Suprapubic skin (tissue), 4 donors: ENCODE results near the gene KRT8. TPM values are rescaled to one million over a fixed set of nuclear protein-coding genes. Genes with fewer than 3 reads are reported as not detected.
"Not testable (repeated sequence)": the region's sequence is repeated elsewhere in the genome, so short reads cannot be mapped to it uniquely, and the experiment has no call there.

Source experiments
- DNase-seq, 2 donors: peaks; one replicate each; pipeline ENCODE4 v3.0.0-alpha.2; 2019; ENCODE audit warnings: low spot score in 2 of 2
- H3K27ac ChIP-seq: fragments of 200-600 bp; sonication (generic); one replicate; pipeline ENCODE4 v1.5.1; 2019
- H3K27me3 ChIP-seq: fragments of 200-600 bp; sonication (generic); one replicate; pipeline ENCODE4 v1.5.1; 2019
- H3K36me3 ChIP-seq: fragments of 200-600 bp; sonication (generic); one replicate; pipeline ENCODE4 v1.5.1; 2019
- H3K4me1 ChIP-seq: fragments of 200-600 bp; sonication (generic); one replicate; pipeline ENCODE4 v1.5.1; 2019
- H3K4me3 ChIP-seq: fragments of 200-600 bp; sonication (generic); one replicate; pipeline ENCODE4 v1.5.1; 2019; ENCODE audit warnings: mild to moderate bottlenecking
- H3K9me3 ChIP-seq: fragments of 200-600 bp; sonication (generic); one replicate; pipeline ENCODE4 v1.5.1; 2019
- EP300 ChIP-seq: sonication (generic); formaldehyde crosslinking; IDR thresholded peaks from one replicate; pipeline ENCODE4 v1.6.1; 2017; ENCODE audit warnings: antibody characterized with exemption
- POLR2A ChIP-seq, 2 donors: fragments of 450-650 bp; IDR thresholded peaks; one replicate each; pipeline ENCODE4 v1.6.1; 2017; ENCODE audit warnings: antibody characterized with exemption in 2 of 2, mild to moderate bottlenecking in 2 of 2, moderate library complexity in 2 of 2
- POLR2AphosphoS5 ChIP-seq, 3 donors: sonication (generic); formaldehyde crosslinking; IDR thresholded peaks; one replicate each; pipeline ENCODE4 v1.6.1; 2017; ENCODE audit warnings: antibody characterized with exemption in 3 of 3
- WGBS: methylation state at CpG from one replicate; pipeline ENCODE4 v1.1.5; 2018; 5-methylcytosine and 5-hydroxymethylcytosine counted together
- total RNA-seq, 4 donors: library from RNA; depleted of rRNA; stranded (reverse); fragments of >200 nt; gene quantifications; one replicate each; pipeline ENCODE4 v1.1.0, GENCODE V29; 2016
- TF ChIP-seq, protein P1 (sequence below), 2 donors: fragments of 200-600 bp in 1 of 2; fragments of 450-650 bp in 1 of 2; sonication (generic) in 1 of 2; IDR thresholded peaks; one replicate each; pipeline ENCODE4 v1.5.1; 2016 to 2019; ENCODE audit warnings: antibody characterized with exemption in 2 of 2, mild to moderate bottlenecking in 1 of 2, moderate library complexity in 1 of 2

Gene KRT8
- total RNA-seq, 4 donors from 2014 or later = 49.4 to 93.7 (median 65.9) TPM

GRCh38 chr12:52892974-52893373 lies 11.9 kb downstream of the KRT8 start:
- TF ChIP-seq POLR2AphosphoS5 (IDR thresholded peaks at IDR 0.05) = no peak
- TF ChIP-seq POLR2A (IDR thresholded peaks at IDR 0.05) = no peak
- no peak for TF ChIP-seq EP300
- TF ChIP-seq, protein P1, sequence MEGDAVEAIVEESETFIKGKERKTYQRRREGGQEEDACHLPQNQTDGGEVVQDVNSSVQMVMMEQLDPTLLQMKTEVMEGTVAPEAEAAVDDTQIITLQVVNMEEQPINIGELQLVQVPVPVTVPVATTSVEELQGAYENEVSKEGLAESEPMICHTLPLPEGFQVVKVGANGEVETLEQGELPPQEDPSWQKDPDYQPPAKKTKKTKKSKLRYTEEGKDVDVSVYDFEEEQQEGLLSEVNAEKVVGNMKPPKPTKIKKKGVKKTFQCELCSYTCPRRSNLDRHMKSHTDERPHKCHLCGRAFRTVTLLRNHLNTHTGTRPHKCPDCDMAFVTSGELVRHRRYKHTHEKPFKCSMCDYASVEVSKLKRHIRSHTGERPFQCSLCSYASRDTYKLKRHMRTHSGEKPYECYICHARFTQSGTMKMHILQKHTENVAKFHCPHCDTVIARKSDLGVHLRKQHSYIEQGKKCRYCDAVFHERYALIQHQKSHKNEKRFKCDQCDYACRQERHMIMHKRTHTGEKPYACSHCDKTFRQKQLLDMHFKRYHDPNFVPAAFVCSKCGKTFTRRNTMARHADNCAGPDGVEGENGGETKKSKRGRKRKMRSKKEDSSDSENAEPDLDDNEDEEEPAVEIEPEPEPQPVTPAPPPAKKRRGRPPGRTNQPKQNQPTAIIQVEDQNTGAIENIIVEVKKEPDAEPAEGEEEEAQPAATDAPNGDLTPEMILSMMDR (IDR thresholded peaks at IDR 0.05) = no peak
- Histone ChIP-seq H3K27me3 (peaks cover 4% of the 10 kb centered on the region), H3K9me3 (no peaks in the 10 kb centered on the region), H3K27ac (no peak overlapping the region), H3K4me1 (no peaks in the 10 kb centered on the region), H3K36me3 (no peaks in the 10 kb centered on the region), H3K4me3 (no peak overlapping the region)
- DNase-seq = no peak

DNA sequence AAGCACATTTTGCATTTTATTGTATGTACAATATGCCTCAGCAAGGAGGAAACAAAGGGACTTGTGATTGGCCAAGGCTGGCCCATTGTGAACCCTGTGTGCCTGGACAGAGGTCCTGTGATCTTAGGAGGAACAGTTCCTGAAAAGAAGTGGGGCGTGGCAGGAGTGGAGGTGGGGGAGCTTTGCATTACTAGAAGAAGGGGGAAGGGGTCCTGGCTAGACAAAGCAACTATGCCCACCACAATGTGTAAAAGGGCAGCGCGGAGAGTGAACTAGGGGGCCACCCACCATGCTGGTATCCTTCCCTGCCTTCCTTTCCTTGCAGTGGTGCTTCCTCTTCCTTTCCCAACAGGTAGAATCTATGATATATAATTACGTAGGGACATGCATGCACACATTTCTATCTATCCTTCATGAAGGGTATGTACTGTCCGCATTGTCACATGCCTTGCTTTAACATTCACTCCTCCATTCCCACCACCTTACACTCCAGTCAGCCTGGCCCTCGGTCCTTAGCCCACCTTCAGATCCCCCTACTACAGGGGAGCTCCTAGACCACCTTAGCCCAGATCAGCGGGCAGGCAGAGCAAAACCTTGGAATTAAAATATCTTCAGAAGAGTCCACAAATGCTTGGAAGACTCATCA lies 12.5 kb downstream of the KRT8 start:
- no peaks in the 10 kb centered on the region for H3K36me3 ChIP-seq
- TF ChIP-seq EP300 = no peak
- no peak for TF ChIP-seq POLR2AphosphoS5 (IDR thresholded peaks at IDR 0.05)
- TF ChIP-seq POLR2A (IDR thresholded peaks at IDR 0.05) = no peak
- TF ChIP-seq, protein P1 (IDR thresholded peaks at IDR 0.05) = no peak
- H3K4me3 ChIP-seq = no peak overlapping the region
- no peak for DNase-seq
- H3K27ac ChIP-seq = no peak overlapping the region
- 77% methylated on average over 7 of the region's 7 CpGs for WGBS
- no peaks in the 10 kb centered on the region for H3K9me3 ChIP-seq
- H3K27me3 ChIP-seq = peaks cover 4% of the 10 kb centered on the region
- no peaks in the 10 kb centered on the region for H3K4me1 ChIP-seq

GRCh38 chr12:52891044-52891443 lies 13.8 kb downstream of the KRT8 start:
- H3K4me1 ChIP-seq = no peaks in the 10 kb centered on the region
- 72% methylated on average over 2 of the region's 2 CpGs for WGBS
- no peaks in the 10 kb centered on the region for H3K9me3 ChIP-seq
- no peak overlapping the region for H3K4me3 ChIP-seq
- no peaks in the 10 kb centered on the region for H3K36me3 ChIP-seq
- no peak for DNase-seq
- H3K27ac ChIP-seq = no peak overlapping the region
- no peak for TF ChIP-seq POLR2AphosphoS5 (IDR thresholded peaks at IDR 0.05)
- TF ChIP-seq, protein P1 (IDR thresholded peaks at IDR 0.05) = no peak
- TF ChIP-seq POLR2A (IDR thresholded peaks at IDR 0.05) = no peak
- TF ChIP-seq EP300 = no peak
- H3K27me3 ChIP-seq = peaks cover 4% of the 10 kb centered on the region

GRCh38 chr12:52890417-52890816 lies 14.5 kb downstream of the KRT8 start:
- Histone ChIP-seq H3K36me3 (no peaks in the 10 kb centered on the region), H3K27ac (no peak overlapping the region), H3K4me1 (no peaks in the 10 kb centered on the region), H3K4me3 (no peak overlapping the region), H3K27me3 (no peaks in the 10 kb centered on the region), H3K9me3 (no peaks in the 10 kb centered on the region)
- DNase-seq = no peak
- TF ChIP-seq EP300 = no peak
- TF ChIP-seq, protein P1 (IDR thresholded peaks at IDR 0.05) = no peak
- no peak for TF ChIP-seq POLR2A (IDR thresholded peaks at IDR 0.05)
- no peak for TF ChIP-seq POLR2AphosphoS5 (IDR thresholded peaks at IDR 0.05)
- WGBS = 79% methylated on average over 3 of the region's 3 CpGs

GRCh38 chr12:52884526-52885293 lies 20.2 kb downstream of the KRT8 start:
- Histone ChIP-seq H3K27me3 (no peaks in the 10 kb centered on the region), H3K9me3 (no peaks in the 10 kb centered on the region), H3K4me3 (no peak overlapping the region), H3K4me1 (peaks cover 5% of the 10 kb centered on the region), H3K27ac (no peak overlapping the region), H3K36me3 (no peaks in the 10 kb centered on the region)
- TF ChIP-seq, protein P1 (IDR thresholded peaks at IDR 0.05) = peak; percentile 85 to 91
- no peak for TF ChIP-seq POLR2A (IDR thresholded peaks at IDR 0.05)
- DNase-seq = no peak
- WGBS = 30% methylated on average over 13 of the region's 13 CpGs

DNA sequence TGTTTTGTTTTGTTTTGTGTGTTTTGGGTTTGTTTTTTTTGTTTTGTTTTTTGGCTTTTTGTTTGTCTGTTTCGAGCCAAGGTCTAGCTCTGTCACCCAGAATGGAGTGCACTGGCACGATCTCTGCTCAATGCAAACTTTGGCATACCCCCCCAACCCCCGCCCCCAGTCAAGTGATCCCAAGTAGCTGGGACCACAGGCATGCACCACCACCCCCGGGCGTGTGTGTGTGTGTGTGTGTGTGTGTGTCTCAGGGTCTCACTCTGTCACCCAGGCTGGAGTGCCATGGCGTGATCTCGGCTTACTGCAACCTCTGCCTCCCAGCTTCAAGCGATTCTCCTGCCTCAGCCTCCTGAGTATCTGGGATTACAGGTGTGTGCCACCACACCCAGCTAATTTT lies 24.4 kb downstream of the KRT8 start:
- WGBS = 71% methylated on average over 8 of the region's 8 CpGs
- not testable (repeated sequence) for H3K27me3 ChIP-seq, H3K4me3 ChIP-seq, H3K36me3 ChIP-seq, H3K27ac ChIP-seq, DNase-seq, H3K9me3 ChIP-seq
- peaks cover 47% of the 10 kb centered on the region for H3K4me1 ChIP-seq
